Endothelial cell (in vitro differentiated cells): ENCODE measurements around the gene TGIF1. TPM values are rescaled to one million over a fixed set of nuclear protein-coding genes. Genes with fewer than 3 reads are reported as not detected.

ENCODE experiments used
- DNase-seq: peaks from one replicate; pipeline ENCODE4 v3.0.0; 2021; ENCODE audit warnings: low spot score
- H3K27ac Mint-ChIP-seq: one replicate; pipeline ENCODE4 v1.8.0; 2021; ENCODE audit warnings: mixed read lengths, inconsistent platforms; ENCODE audit not compliant: unreplicated experiment
- H3K27me3 Mint-ChIP-seq: one replicate; pipeline ENCODE4 v1.8.0; 2021; ENCODE audit warnings: mild to moderate bottlenecking, moderate library complexity, mixed read lengths, inconsistent platforms; ENCODE audit not compliant: unreplicated experiment
- H3K36me3 Mint-ChIP-seq: one replicate; pipeline ENCODE4 v1.8.0; 2021; ENCODE audit warnings: mild to moderate bottlenecking, low read depth, mixed read lengths, inconsistent platforms; ENCODE audit not compliant: unreplicated experiment
- H3K4me1 Mint-ChIP-seq: one replicate; pipeline ENCODE4 v1.8.0; 2021; ENCODE audit warnings: mild to moderate bottlenecking, mixed read lengths, inconsistent platforms; ENCODE audit not compliant: unreplicated experiment
- H3K4me3 Mint-ChIP-seq: one replicate; pipeline ENCODE4 v1.8.0; 2021; ENCODE audit warnings: mild to moderate bottlenecking, mixed read lengths, inconsistent platforms; ENCODE audit not compliant: unreplicated experiment
- H3K9me3 Mint-ChIP-seq: one replicate; pipeline ENCODE4 v1.8.0; 2021; ENCODE audit warnings: mixed read lengths, inconsistent platforms; ENCODE audit not compliant: unreplicated experiment
- total RNA-seq: library from RNA; stranded (reverse); fragmentation: NEBNext Ultra II Directional; extraction: Animal tissue kit (Norgen Biotek cat#: 25700); gene quantifications from one replicate; pipeline ENCODE4 v1.2.1, GENCODE V29; 2021; ENCODE audit not compliant: unreplicated experiment
- TF ChIP-seq, protein P1 (sequence below): fragments of 200-600 bp; sonication (generic); IDR thresholded peaks from one replicate; pipeline ENCODE4 v1.5.0; 2021; ENCODE audit warnings: antibody characterized with exemption; ENCODE audit not compliant: unreplicated experiment

TGIF1 gene
- total RNA-seq, 1 donor from 2014 or later: 72.5 TPM

DNA sequence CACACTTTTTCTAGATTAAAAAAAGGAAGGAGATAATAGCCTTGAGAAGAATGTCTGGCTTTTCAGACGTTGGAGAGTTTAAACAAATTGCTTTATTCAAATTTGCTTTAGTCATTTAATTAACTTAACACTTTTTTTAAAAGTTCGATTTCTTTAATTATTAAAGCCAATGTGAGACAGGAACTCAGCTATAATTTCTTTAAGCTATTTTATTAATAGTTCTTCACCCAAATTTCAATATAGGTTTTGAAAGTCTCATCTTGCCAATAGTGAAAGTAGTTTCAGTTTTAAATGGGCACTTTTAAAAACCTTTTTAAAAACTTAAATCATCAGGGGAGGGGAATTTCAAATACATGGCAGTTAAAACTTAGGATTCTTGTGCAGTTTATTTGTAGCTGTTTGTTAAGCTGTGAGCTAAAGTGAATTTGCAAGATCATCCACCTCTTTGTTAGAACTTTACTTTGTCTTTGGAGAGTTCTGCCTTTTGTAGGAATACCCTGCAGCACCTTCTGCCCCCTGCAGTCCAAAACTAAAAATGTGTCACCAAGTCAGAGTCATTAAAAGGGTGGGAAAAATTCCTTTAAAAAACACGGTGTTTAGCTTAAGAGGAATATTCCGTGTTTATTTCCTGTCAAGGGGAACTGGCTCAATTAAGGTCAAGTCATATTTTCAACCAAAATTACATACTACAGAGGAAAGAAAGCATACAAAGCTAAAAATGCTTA is 4.6 kb downstream of the TGIF1 start:
- H3K4me3 Mint-ChIP-seq: peak overlapping the region; percentile 98
- no peaks in the 10 kb centered on the region for H3K9me3 Mint-ChIP-seq
- peaks cover 44% of the 10 kb centered on the region for H3K36me3 Mint-ChIP-seq
- H3K27ac Mint-ChIP-seq: peak overlapping the region; percentile 96
- peak; percentile 47 for DNase-seq
- peaks cover 61% of the 10 kb centered on the region for H3K4me1 Mint-ChIP-seq
- TF ChIP-seq, protein P1, sequence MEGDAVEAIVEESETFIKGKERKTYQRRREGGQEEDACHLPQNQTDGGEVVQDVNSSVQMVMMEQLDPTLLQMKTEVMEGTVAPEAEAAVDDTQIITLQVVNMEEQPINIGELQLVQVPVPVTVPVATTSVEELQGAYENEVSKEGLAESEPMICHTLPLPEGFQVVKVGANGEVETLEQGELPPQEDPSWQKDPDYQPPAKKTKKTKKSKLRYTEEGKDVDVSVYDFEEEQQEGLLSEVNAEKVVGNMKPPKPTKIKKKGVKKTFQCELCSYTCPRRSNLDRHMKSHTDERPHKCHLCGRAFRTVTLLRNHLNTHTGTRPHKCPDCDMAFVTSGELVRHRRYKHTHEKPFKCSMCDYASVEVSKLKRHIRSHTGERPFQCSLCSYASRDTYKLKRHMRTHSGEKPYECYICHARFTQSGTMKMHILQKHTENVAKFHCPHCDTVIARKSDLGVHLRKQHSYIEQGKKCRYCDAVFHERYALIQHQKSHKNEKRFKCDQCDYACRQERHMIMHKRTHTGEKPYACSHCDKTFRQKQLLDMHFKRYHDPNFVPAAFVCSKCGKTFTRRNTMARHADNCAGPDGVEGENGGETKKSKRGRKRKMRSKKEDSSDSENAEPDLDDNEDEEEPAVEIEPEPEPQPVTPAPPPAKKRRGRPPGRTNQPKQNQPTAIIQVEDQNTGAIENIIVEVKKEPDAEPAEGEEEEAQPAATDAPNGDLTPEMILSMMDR: peak; percentile 79
- peaks cover 23% of the 10 kb centered on the region for H3K27me3 Mint-ChIP-seq

- Mint-ChIP-seq H3K36me3 (peaks cover 44% of the 10 kb centered on the region), H3K9me3 (no peaks in the 10 kb centered on the region), H3K27me3 (peaks cover 23% of the 10 kb centered on the region), H3K4me1 (peaks cover 61% of the 10 kb centered on the region), H3K27ac (peak overlapping the region; percentile 96), H3K4me3 (peak overlapping the region; percentile 98)
- TF ChIP-seq, protein P1: no peak
- DNase-seq: no peak
These were observed 5.2 kb downstream of the TGIF1 start for GRCh38 chr18:3455090-3455635.

DNA sequence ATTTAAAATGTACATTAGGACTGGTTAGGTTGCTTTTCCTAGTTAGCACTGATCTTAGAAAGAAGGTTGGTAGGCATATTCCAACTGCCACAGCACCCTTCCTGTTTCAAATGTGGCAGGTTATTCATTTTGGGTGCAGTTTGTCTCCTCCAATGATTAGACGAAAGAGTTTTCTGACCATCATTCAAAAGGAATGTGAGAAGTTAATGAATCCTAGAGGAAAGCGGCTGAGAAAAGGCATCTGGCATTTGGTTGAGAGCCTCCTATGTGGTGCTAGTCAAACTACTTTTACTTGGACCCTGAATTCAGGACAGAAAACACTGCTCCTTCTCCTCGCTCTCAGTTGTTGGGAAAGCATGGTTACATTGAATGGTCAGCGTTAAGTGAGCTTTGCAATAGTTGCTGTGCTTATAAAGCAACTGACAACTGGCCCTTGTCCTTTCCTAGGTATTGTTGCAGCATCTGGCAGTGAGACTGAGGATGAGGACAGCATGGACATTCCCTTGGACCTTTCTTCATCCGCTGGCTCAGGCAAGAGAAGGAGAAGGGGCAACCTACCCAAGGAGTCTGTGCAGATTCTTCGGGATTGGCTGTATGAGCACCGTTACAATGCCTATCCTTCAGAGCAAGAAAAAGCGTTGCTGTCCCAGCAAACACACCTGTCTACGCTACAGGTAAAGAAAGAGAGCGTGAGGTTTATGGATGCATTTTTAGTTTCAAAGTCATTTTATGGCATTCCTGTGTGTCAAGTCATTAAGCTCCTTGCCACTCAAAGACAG is 6.1 kb downstream of the TGIF1 start:
- H3K4me1 Mint-ChIP-seq: peaks cover 58% of the 10 kb centered on the region
- DNase-seq: no peak
- peaks cover 49% of the 10 kb centered on the region for H3K36me3 Mint-ChIP-seq

GRCh38 chr18:3456686-3457069 is 6.7 kb downstream of the TGIF1 start:
- peaks cover 16% of the 10 kb centered on the region for H3K27me3 Mint-ChIP-seq
- H3K36me3 Mint-ChIP-seq: peaks cover 54% of the 10 kb centered on the region
- peak overlapping the region; percentile 73 for H3K27ac Mint-ChIP-seq
- TF ChIP-seq, protein P1: no peak
- peaks cover 58% of the 10 kb centered on the region for H3K4me1 Mint-ChIP-seq
- H3K9me3 Mint-ChIP-seq: no peaks in the 10 kb centered on the region
- H3K4me3 Mint-ChIP-seq: peak overlapping the region; percentile 83
- no peak for DNase-seq

More for the DNA sequence above, 6.1 kb downstream of the TGIF1 start:
- Mint-ChIP-seq H3K4me3 (peak overlapping the region; percentile 78), H3K27ac (peak overlapping the region; percentile 75), H3K9me3 (no peaks in the 10 kb centered on the region), H3K27me3 (peaks cover 20% of the 10 kb centered on the region)
- TF ChIP-seq, protein P1: no peak
